Measurements from ENCODE around the gene TMEM131L. TPM values are rescaled to one million over a fixed set of nuclear protein-coding genes. Genes with fewer than 3 reads are reported as not detected.

The TMEM131L gene
- total RNA-seq, 1 experiment from 2014 or later, result 14.6 TPM

DNA sequence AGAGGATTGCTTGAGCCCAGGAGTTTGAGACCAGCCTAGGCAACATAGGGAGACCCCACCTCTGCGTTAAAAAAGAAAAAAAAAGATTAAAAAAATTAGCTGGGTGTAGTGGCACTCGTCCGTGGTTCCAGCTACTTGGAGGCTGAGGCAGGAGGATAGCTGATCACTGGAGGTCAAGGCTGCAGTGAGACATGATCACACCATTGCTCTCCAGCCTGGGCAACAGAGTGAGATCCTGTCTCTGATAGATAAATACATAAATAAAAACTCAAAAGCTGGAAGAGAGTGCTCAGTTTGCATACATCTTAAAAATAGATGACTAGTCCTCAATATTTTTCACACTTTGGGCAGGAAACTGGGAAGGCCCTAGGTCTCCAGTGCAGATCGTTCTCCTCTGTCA, 54.1 kb downstream of the TMEM131L start:
- Mint-ChIP-seq H3K4me1 (peaks cover 33 to 42% of the 10 kb centered on the region in 2 experiments), H3K27ac (peak overlapping the region in 1 of 3 experiments; percentile 48; a peak in 1 of 7 replicates), H3K4me3 (no peak overlapping the region), H3K36me3 (ENCODE audit: insufficient read depth in 1 of 3, low read depth in 3 of 3) (no peaks in the 10 kb centered on the region; a peak in 1 of 7 replicates), H3K9me3 (no peaks in the 10 kb centered on the region), H3K27me3 (ENCODE audit: low read depth) (no peaks in the 10 kb centered on the region)
- Histone ChIP-seq H2BK12ac (ENCODE audit: insufficient read length, low read depth, low read length) (no peak overlapping the region), H3K9ac (ENCODE audit: extremely low read depth, insufficient read length, low read length) (no peak overlapping the region), H3K14ac (ENCODE audit: insufficient read depth, low read length) (no peak overlapping the region), H2AK5ac (ENCODE audit: insufficient read length, low read length) (no peak overlapping the region), H2BK15ac (ENCODE audit: low read depth, low read length) (no peak overlapping the region), H3K18ac (ENCODE audit: insufficient read length, low read depth, low read length) (no peak overlapping the region), H2BK5ac (ENCODE audit: insufficient read length, low read length) (no peak overlapping the region), H3T11ph (ENCODE audit: low read length) (no peak overlapping the region), H3K4me1 (ENCODE audit: insufficient read depth, low read length) (peaks cover 3% of the 10 kb centered on the region; the same call in 1 of the 2 replicates), H3K23me2 (ENCODE audit: insufficient read length, low read depth, low read length, poor library complexity, severe bottlenecking) (no peaks in the 10 kb centered on the region), H2AFZ (ENCODE audit: low read length) (no peak overlapping the region), H3K79me1 (ENCODE audit: insufficient read depth, low read depth, low read length, poor library complexity, severe bottlenecking) (no peaks in the 10 kb centered on the region), H4K5ac (ENCODE audit: insufficient read length, low read depth, low read length) (no peak overlapping the region), H2BK20ac (ENCODE audit: low read depth, low read length, poor library complexity, severe bottlenecking) (no peak overlapping the region), H3K27ac (ENCODE audit: insufficient read length, low read depth, low read length) (no peak overlapping the region), H4K20me1 (ENCODE audit: control insufficient read depth, insufficient read depth, insufficient read length) (no peaks in the 10 kb centered on the region), H3K56ac (ENCODE audit: insufficient read length, low read depth, low read length) (no peak overlapping the region), H3K79me2 (ENCODE audit: insufficient read depth, low read length) (peaks cover 3% of the 10 kb centered on the region; the same call in 1 of the 2 replicates), H3K23ac (ENCODE audit: insufficient read length, low read depth, low read length) (no peak overlapping the region), H3K27me3 (ENCODE audit: insufficient read depth, low read length) (no peaks in the 10 kb centered on the region), H4K91ac (ENCODE audit: insufficient read length, low read depth, low read length) (no peak overlapping the region), H4K8ac (replicated peaks; ENCODE audit: insufficient read length, low read depth, low read length) (no peak overlapping the region), H2BK120ac (ENCODE audit: low read depth, low read length, poor library complexity, severe bottlenecking) (no peak overlapping the region), H3K4ac (ENCODE audit: low read depth, low read length) (no peak overlapping the region), H3K9me3 (ENCODE audit: control insufficient read depth, low read depth, low read length) (no peaks in the 10 kb centered on the region), H3K4me2 (ENCODE audit: insufficient read depth, insufficient read length, low read length) (no peak overlapping the region)
- WGBS (ENCODE audit: extremely low coverage, insufficient read length, low lambda C conversion rate), result no CpG with 5 or more reads among the region's 4 CpGs
- TF ChIP-seq, protein P1, sequence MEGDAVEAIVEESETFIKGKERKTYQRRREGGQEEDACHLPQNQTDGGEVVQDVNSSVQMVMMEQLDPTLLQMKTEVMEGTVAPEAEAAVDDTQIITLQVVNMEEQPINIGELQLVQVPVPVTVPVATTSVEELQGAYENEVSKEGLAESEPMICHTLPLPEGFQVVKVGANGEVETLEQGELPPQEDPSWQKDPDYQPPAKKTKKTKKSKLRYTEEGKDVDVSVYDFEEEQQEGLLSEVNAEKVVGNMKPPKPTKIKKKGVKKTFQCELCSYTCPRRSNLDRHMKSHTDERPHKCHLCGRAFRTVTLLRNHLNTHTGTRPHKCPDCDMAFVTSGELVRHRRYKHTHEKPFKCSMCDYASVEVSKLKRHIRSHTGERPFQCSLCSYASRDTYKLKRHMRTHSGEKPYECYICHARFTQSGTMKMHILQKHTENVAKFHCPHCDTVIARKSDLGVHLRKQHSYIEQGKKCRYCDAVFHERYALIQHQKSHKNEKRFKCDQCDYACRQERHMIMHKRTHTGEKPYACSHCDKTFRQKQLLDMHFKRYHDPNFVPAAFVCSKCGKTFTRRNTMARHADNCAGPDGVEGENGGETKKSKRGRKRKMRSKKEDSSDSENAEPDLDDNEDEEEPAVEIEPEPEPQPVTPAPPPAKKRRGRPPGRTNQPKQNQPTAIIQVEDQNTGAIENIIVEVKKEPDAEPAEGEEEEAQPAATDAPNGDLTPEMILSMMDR (conservative IDR thresholded peaks at IDR 0.05), result no peak
- no peak for DNase-seq

All from H9 (cell line).